SKM-1 treated with dmso at 0.1 percent for 144 hours (cell line): ENCODE data around the gene CPNE8.

Experiments
- DNase-seq: peaks from one replicate; lab custom pipeline; 2025; ENCODE audit not compliant: unreplicated experiment; lab: John Stamatoyannopoulos, UW

CPNE8 gene

GRCh38 chr12:38653650-38654049, 251.7 kb downstream of the CPNE8 start:
- no peak for DNase-seq

- no peak for DNase-seq
Observed at GRCh38 chr12:38648813-38649212, 256.6 kb downstream of the CPNE8 start.

- no peak for DNase-seq
Observed at GRCh38 chr12:38646146-38646545, 259.2 kb downstream of the CPNE8 start.

- DNase-seq: no peak
Observed at GRCh38 chr12:38639625-38640024, 265.8 kb downstream of the CPNE8 start.

- no peak for DNase-seq
Observed at GRCh38 chr12:38638401-38638800, 267.0 kb downstream of the CPNE8 start.

GRCh38 chr12:38633511-38633910, 271.9 kb downstream of the CPNE8 start:
- no peak for DNase-seq

GRCh38 chr12:38629064-38629463, 276.3 kb downstream of the CPNE8 start:
- no peak for DNase-seq

- DNase-seq: no peak
Observed at GRCh38 chr12:38628288-38628687, 277.1 kb downstream of the CPNE8 start.

- no peak for DNase-seq
Observed at GRCh38 chr12:38625306-38625705, 280.1 kb downstream of the CPNE8 start.

GRCh38 chr12:38614171-38614570, 291.2 kb downstream of the CPNE8 start:
- no peak for DNase-seq

GRCh38 chr12:38610808-38611350, 294.5 kb downstream of the CPNE8 start:
- DNase-seq: no peak

GRCh38 chr12:38607295-38607694, 298.1 kb downstream of the CPNE8 start:
- DNase-seq: no peak
